Breast epithelium (tissue), 4 donors: ENCODE data around the gene ZNF618. TPM values are rescaled to one million over a fixed set of nuclear protein-coding genes. Genes with fewer than 3 reads are reported as not detected.
"Not testable (repeated sequence)": the region's sequence is repeated elsewhere in the genome, so short reads cannot be mapped to it uniquely, and the experiment has no call there.

Experiments used
- DNase-seq, 2 donors: peaks; one replicate each; pipeline ENCODE4 v3.0.0-alpha.2; 2019; ENCODE audit warnings: low spot score in 2 of 2
- H3K27ac ChIP-seq, 2 donors: fragments of 200-600 bp; sonication (generic) in 1 of 2; one replicate each; pipeline ENCODE4 v1.5.1; 2016 to 2019; ENCODE audit warnings: mild to moderate bottlenecking in 1 of 2
- H3K27me3 ChIP-seq, 2 donors: fragments of 200-600 bp; sonication (generic) in 1 of 2; one replicate each; pipeline versions ENCODE4 v1.5.1 to v1.6.0; 2017 to 2019; ENCODE audit warnings: control low read depth in 1 of 2, mild to moderate bottlenecking in 1 of 2
- H3K36me3 ChIP-seq: fragments of 200-600 bp; one replicate; pipeline ENCODE4 v1.5.1; 2019
- H3K4me1 ChIP-seq, 2 donors: fragments of 200-600 bp; sonication (generic); one replicate each; pipeline ENCODE4 v1.5.1; 2016 to 2019; ENCODE audit warnings: control low read depth in 1 of 2
- H3K4me3 ChIP-seq, 3 donors: fragments of 200-600 bp; sonication (generic); 1 replicate in 2 of 3; 2 replicates in 1 of 3; pipeline ENCODE4 v1.5.1; 2016 to 2019; ENCODE audit warnings: mild to moderate bottlenecking in 3 of 3, moderate library complexity in 2 of 3
- H3K9me3 ChIP-seq, 2 donors: fragments of 200-600 bp; sonication (generic) in 1 of 2; one replicate each; pipeline ENCODE4 v1.5.1; 2016 to 2019; ENCODE audit warnings: control low read depth in 1 of 2
- CTCF ChIP-seq, 3 donors: fragments of 450-650 bp; IDR thresholded peaks; one replicate each; pipeline ENCODE4 v1.5.1; 2016 to 2017; ENCODE audit warnings: antibody characterized with exemption in 3 of 3, mild to moderate bottlenecking in 3 of 3, moderate library complexity in 3 of 3
- POLR2A ChIP-seq: fragments of 450-650 bp; IDR thresholded peaks from one replicate; pipeline ENCODE4 v1.6.1; 2016; ENCODE audit warnings: antibody characterized with exemption, mild to moderate bottlenecking, moderate library complexity
- POLR2AphosphoS5 ChIP-seq, 3 donors: sonication (generic); formaldehyde crosslinking; IDR thresholded peaks; one replicate each; pipeline ENCODE4 v1.6.1; 2017; ENCODE audit warnings: antibody characterized with exemption in 3 of 3
- intact Hi-C: fragments of 100-400 bp; cut with DNase I; formaldehyde crosslinking; loops from one replicate; pipeline ENCODE4 v1.15.1; 2023; ENCODE audit warnings: low total_unique reads
- total RNA-seq, 3 donors: library from RNA; depleted of rRNA; stranded (reverse); fragments of >200 nt; gene quantifications; one replicate each; pipeline ENCODE4 v1.1.0, GENCODE V29; 2016

The ZNF618 gene
- total RNA-seq, 3 donors from 2014 or later = 4.6 to 11.8 (median 10.4) TPM

- peak in 1 of 2 donors; percentile 15 for DNase-seq
- TF ChIP-seq POLR2AphosphoS5 (IDR thresholded peaks at IDR 0.05) (no peak), CTCF (IDR thresholded peaks at IDR 0.05) (no peak), POLR2A (no peak)
- intact Hi-C loops = no loop called here
- Histone ChIP-seq H3K4me3 (no peak overlapping the region), H3K27me3 (no peaks in the 10 kb centered on the region), H3K27ac (no peak overlapping the region), H3K9me3 (no peaks in the 10 kb centered on the region), H3K36me3 (no peaks in the 10 kb centered on the region), H3K4me1 (peaks cover 0 to 15% of the 10 kb centered on the region in 2 donors)
Measured at GRCh38 chr9:113995963-113996362, 119.9 kb downstream of the ZNF618 start.

GRCh38 chr9:113996531-113997001 is 120.5 kb downstream of the ZNF618 start:
- peak in 1 of 2 donors; percentile 10 for DNase-seq
- H3K36me3 ChIP-seq = no peaks in the 10 kb centered on the region
- no peaks in the 10 kb centered on the region for H3K9me3 ChIP-seq
- intact Hi-C loops = no loop called here
- H3K27me3 ChIP-seq = no peaks in the 10 kb centered on the region
- no peak overlapping the region for H3K4me3 ChIP-seq
- H3K27ac ChIP-seq = no peak overlapping the region
- TF ChIP-seq CTCF (IDR thresholded peaks at IDR 0.05) (no peak), POLR2A (no peak), POLR2AphosphoS5 (IDR thresholded peaks at IDR 0.05) (no peak)
- H3K4me1 ChIP-seq = peaks cover 0 to 15% of the 10 kb centered on the region in 2 donors

- H3K9me3 ChIP-seq, H3K27ac ChIP-seq, H3K4me3 ChIP-seq, H3K27me3 ChIP-seq, H3K36me3 ChIP-seq, intact Hi-C loops, DNase-seq: not testable (repeated sequence)
- H3K4me1 ChIP-seq = peaks cover 0 to 15% of the 10 kb centered on the region in 2 donors
Measured at GRCh38 chr9:113997064-113997463, 121.0 kb downstream of the ZNF618 start.

- Histone ChIP-seq H3K27me3 (no peaks in the 10 kb centered on the region), H3K9me3 (no peaks in the 10 kb centered on the region), H3K36me3 (no peaks in the 10 kb centered on the region), H3K4me3 (no peak overlapping the region), H3K4me1 (peaks cover 0 to 15% of the 10 kb centered on the region in 2 donors), H3K27ac (no peak overlapping the region)
- peak in 1 of 2 donors; percentile 35 for DNase-seq
- TF ChIP-seq POLR2AphosphoS5 (IDR thresholded peaks at IDR 0.05) (no peak), POLR2A (no peak), CTCF (IDR thresholded peaks at IDR 0.05) (no peak)
- intact Hi-C loops = no loop called here
Measured at GRCh38 chr9:113997610-113998009, 121.5 kb downstream of the ZNF618 start.

- no peaks in the 10 kb centered on the region for H3K36me3 ChIP-seq
- TF ChIP-seq POLR2AphosphoS5 (IDR thresholded peaks at IDR 0.05) = no peak
- no peak for TF ChIP-seq POLR2A
- no peak for TF ChIP-seq CTCF (IDR thresholded peaks at IDR 0.05)
- no peaks in the 10 kb centered on the region for H3K9me3 ChIP-seq
- intact Hi-C loops = no loop called here
- no peaks in the 10 kb centered on the region for H3K27me3 ChIP-seq
- peak in 1 of 2 donors; percentile 28 for DNase-seq
- no peak overlapping the region for H3K27ac ChIP-seq
- H3K4me3 ChIP-seq = no peak overlapping the region
- H3K4me1 ChIP-seq = peaks cover 0 to 15% of the 10 kb centered on the region in 2 donors
Measured at GRCh38 chr9:113998114-113998513, 122.0 kb downstream of the ZNF618 start.
